ENCODE results near the gene CLIC4. TPM values are rescaled to one million over a fixed set of nuclear protein-coding genes. Genes with fewer than 3 reads are reported as not detected.

Gene CLIC4
- total and polyA plus RNA-seq, 5 experiments from 2014 or later, result 0.07 to 6.6 (median 0.50) TPM

DNA sequence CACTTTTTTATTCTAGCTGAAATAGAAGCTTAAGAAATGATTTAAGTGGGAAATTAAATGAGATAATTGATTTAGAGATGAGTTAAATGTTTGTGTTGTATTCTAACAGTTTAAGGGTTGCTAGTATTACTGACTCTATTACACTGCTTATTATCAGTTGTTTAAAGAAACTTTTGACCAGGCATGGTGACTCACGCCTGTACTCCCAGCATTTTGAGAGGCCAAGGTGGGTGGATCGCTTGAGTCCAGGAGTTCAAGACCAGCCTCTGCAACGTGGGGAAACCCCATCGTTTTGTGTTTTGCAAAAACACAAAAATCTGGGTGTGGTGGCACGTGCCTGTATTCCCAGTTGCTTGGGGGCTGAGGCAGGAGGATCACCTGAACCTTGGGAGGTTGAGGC lies 14.2 kb downstream of the CLIC4 start:
- H3K36me3 Mint-ChIP-seq, result no peaks in the 10 kb centered on the region
- POLR2A ChIA-PET, result no interaction called here

DNA sequence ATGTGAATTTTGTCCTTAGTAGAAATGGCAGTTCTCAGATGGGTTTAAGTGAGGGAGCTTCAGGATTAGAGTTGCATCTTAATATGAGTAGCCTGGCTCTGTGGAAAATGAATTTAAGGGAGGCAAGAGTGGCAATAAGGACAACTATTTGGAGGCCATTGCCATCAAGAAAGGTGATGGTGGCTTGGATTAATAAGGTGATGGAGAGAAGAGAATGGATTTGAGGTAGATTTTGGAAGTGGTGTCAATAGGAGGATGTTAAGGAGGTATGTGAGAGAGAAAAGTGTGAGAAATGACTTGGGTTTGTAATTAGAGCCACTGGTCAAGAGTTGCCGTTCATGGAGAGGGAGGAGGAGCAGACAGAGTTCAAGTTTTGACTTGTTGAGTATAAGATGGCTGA lies 16.3 kb downstream of the CLIC4 start:
- H3K27ac Mint-ChIP-seq, result no peak overlapping the region
- POLR2A ChIA-PET, result no interaction called here
- peaks cover 0 to 11% (median 0%) of the 10 kb centered on the region in 4 donors for H3K4me1 Mint-ChIP-seq
- H3K4me3 Mint-ChIP-seq, result no peak overlapping the region
- DNase-seq (no peak), ATAC-seq (no peak)
- peaks cover 0 to 2% (median 0%) of the 10 kb centered on the region in 5 donors for H3K27me3 Mint-ChIP-seq
- H3K36me3 Mint-ChIP-seq, result no peaks in the 10 kb centered on the region
- no peaks in the 10 kb centered on the region for H3K9me3 Mint-ChIP-seq

More for the DNA sequence above, 14.2 kb downstream of the CLIC4 start:
- no peak overlapping the region for H3K4me3 Mint-ChIP-seq
- DNase-seq (no peak), ATAC-seq (no peak)
- H3K27me3 Mint-ChIP-seq, result peaks cover 0 to 2% (median 0%) of the 10 kb centered on the region in 5 donors
- no peak overlapping the region for H3K27ac Mint-ChIP-seq
- H3K9me3 Mint-ChIP-seq, result no peaks in the 10 kb centered on the region
- peaks cover 0 to 5% (median 0%) of the 10 kb centered on the region in 4 donors for H3K4me1 Mint-ChIP-seq

DNA sequence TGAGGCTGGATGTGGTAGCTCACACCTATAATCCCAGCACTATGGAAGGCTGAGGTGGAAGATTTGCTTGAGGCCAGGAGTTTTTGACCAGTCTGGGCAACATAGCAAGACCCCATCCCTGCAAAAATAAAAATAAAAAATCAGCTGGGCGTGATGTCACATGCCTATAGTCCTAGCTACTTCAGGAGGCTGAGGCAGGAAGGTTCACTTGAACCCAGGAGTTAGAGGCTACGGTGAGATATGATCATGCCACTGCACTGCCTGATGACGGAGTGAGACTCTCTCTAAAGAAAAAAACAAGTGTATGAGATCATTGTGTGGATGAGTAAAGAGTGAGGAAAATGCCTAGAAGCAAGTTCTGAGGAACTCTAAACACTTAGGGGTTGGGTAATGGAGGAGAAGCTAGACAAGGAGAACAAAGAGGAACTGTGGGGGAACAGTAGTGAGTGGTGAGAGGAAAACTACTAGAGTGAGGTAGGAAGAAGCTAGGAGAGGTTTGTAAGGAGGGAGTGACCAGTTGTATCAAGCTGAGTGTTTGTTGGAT lies 17.0 kb downstream of the CLIC4 start:
- POLR2A ChIA-PET, result no interaction called here
- H3K4me1 Mint-ChIP-seq, result peaks cover 0 to 11% (median 0%) of the 10 kb centered on the region in 4 donors
- no peaks in the 10 kb centered on the region for H3K9me3 Mint-ChIP-seq

DNA sequence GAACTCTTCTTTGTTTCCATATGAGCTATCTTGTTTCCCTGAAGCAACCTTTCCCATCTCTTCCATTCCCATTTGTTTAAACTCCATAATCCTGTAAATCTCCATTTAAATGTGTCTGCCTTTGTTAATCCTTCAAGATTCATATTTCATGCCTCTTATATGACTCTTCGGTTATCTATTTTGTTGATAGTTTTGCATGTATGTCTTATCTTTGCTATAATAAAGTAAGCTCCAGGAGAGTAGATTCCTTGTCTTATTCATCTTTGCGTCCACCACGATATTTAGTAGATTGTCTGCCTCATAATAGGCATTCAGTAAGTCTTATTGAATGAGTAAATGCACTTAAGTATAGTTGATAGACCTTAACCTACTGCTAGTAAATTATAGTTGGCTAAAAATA lies 18.4 kb downstream of the CLIC4 start:
- H3K4me3 Mint-ChIP-seq, result no peak overlapping the region
- no peak for ATAC-seq
- no peaks in the 10 kb centered on the region for H3K36me3 Mint-ChIP-seq
- H3K9me3 Mint-ChIP-seq, result no peaks in the 10 kb centered on the region
- POLR2A ChIA-PET, result no interaction called here
- H3K27ac Mint-ChIP-seq, result no peak overlapping the region
- peaks cover 0 to 2% (median 0%) of the 10 kb centered on the region in 5 donors for H3K27me3 Mint-ChIP-seq
- DNase-seq, result no peak
- peaks cover 0 to 11% (median 0%) of the 10 kb centered on the region in 4 donors for H3K4me1 Mint-ChIP-seq

More for the DNA sequence above, 17.0 kb downstream of the CLIC4 start:
- no peak for ATAC-seq
- no peak overlapping the region for H3K27ac Mint-ChIP-seq
- no peak for DNase-seq
- no peaks in the 10 kb centered on the region for H3K36me3 Mint-ChIP-seq
- peaks cover 0 to 2% (median 0%) of the 10 kb centered on the region in 5 donors for H3K27me3 Mint-ChIP-seq
- H3K4me3 Mint-ChIP-seq, result no peak overlapping the region

DNA sequence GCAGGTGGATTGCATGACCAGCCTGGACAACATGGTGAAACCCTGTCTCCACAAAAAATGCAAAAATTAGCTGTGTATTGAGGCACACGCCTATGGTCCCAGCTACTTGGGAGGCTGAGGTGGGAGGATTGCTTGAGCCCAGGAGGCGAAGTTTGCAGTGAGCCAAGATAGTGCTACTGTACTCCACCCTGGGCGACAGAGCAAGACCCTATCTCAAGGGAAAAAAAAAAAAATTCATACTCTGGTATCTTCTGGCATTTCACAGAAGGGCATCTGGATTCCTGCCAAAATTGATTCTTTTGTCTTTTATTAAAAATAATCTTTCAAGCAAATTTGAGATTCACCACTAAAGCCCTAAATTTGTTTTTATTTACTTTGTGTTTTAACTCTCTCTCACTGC lies 19.2 kb downstream of the CLIC4 start:
- ATAC-seq (no peak), DNase-seq (no peak)
- Mint-ChIP-seq H3K27ac (no peak overlapping the region), H3K27me3 (no peaks in the 10 kb centered on the region), H3K9me3 (no peaks in the 10 kb centered on the region), H3K4me3 (no peak overlapping the region), H3K36me3 (no peaks in the 10 kb centered on the region), H3K4me1 (peaks cover 0 to 11% (median 0%) of the 10 kb centered on the region in 4 donors)
- POLR2A ChIA-PET, result no interaction called here

DNA sequence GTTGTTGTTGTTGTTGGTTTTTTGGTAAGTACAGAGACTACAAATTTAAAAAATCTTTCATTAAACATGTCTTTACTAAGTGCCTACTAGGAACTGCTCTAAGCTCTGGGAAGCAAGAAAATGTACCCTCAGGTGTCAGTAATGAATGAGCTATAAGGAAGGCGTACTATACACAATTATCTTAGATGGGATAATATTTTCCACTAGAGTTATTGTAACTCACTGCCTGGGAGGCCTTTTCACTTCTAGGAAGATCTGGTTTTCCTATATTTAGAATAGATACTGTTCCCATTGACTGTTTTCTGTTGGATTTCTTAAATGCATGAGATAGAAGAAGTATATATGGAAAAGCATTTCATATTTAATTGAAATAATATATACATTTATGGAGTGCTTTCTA lies 19.6 kb downstream of the CLIC4 start:
- POLR2A ChIA-PET, result no interaction called here
- Mint-ChIP-seq H3K4me1 (peaks cover 0 to 13% (median 0%) of the 10 kb centered on the region in 4 donors), H3K36me3 (no peaks in the 10 kb centered on the region), H3K4me3 (no peak overlapping the region), H3K27me3 (no peaks in the 10 kb centered on the region), H3K9me3 (no peaks in the 10 kb centered on the region), H3K27ac (no peak overlapping the region)
- no peak for ATAC-seq
- DNase-seq, result no peak

DNA sequence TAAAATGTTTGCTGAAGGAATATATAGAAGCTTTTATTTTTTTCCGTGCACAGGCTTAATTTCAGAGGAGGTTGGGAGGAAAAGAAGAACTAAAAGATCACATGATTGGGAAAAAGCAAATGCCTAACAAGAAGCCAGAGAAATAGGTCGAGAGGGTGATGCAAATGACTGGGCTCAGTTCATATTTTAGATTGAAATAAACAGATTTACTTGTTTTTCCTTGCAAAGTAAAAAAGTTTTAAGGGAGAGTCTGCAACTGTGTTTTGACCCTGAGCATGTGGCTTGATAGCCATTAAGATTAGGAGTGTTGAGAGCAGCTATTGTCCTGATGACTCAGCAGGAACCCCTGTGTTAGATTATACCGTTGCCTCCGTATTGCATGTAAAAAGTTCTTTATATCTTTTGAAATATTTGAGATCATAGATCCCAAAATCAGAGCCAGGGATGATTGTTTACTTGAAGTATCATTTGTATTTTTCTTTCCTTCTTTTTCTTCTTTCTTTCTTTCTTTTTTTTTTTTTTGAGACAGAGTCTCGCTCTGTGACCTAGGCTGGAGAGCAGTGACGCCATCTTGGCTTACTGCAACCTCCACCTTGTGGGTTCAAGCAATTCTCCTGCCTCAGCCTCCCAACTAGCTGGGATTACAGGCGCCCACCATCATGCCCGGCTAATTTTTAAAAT lies 20.2 kb downstream of the CLIC4 start:
- ATAC-seq, result no peak
- POLR2A ChIA-PET, result no interaction called here

DNA sequence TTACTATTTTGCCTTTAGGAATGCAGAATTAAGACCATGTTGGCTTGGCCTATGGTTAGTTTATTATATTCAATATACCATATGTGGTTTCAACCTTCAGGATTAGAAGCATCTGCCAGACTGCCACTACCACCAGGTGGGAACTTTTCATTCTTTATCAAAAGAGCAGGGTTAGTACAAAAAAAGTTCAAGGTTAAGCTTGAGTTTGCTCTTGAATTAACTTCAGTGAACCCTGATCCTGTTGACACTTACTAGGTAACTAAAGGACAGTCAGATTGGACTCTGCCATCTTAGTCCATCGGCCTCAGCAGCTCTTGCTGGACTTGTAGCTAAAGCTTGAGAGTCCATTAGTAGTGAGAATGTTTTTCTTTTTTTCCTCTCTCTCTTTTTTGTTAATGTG lies 22.1 kb downstream of the CLIC4 start:
- Mint-ChIP-seq H3K4me3 (no peak overlapping the region), H3K4me1 (peaks cover 0 to 21% (median 0%) of the 10 kb centered on the region in 4 donors), H3K27ac (peak overlapping the region in 1 of 10 donors; percentile 43), H3K36me3 (no peaks in the 10 kb centered on the region), H3K9me3 (no peaks in the 10 kb centered on the region), H3K27me3 (no peaks in the 10 kb centered on the region)
- no peak for ATAC-seq
- POLR2A ChIA-PET, result no interaction called here
- DNase-seq, result no peak

More for the DNA sequence above, 20.2 kb downstream of the CLIC4 start:
- H3K36me3 Mint-ChIP-seq, result no peaks in the 10 kb centered on the region
- H3K27ac Mint-ChIP-seq, result no peak overlapping the region
- no peaks in the 10 kb centered on the region for H3K27me3 Mint-ChIP-seq
- H3K4me1 Mint-ChIP-seq, result peaks cover 0 to 17% (median 0%) of the 10 kb centered on the region in 4 donors
- H3K9me3 Mint-ChIP-seq, result no peaks in the 10 kb centered on the region
- no peak overlapping the region for H3K4me3 Mint-ChIP-seq
- DNase-seq, result no peak

DNA sequence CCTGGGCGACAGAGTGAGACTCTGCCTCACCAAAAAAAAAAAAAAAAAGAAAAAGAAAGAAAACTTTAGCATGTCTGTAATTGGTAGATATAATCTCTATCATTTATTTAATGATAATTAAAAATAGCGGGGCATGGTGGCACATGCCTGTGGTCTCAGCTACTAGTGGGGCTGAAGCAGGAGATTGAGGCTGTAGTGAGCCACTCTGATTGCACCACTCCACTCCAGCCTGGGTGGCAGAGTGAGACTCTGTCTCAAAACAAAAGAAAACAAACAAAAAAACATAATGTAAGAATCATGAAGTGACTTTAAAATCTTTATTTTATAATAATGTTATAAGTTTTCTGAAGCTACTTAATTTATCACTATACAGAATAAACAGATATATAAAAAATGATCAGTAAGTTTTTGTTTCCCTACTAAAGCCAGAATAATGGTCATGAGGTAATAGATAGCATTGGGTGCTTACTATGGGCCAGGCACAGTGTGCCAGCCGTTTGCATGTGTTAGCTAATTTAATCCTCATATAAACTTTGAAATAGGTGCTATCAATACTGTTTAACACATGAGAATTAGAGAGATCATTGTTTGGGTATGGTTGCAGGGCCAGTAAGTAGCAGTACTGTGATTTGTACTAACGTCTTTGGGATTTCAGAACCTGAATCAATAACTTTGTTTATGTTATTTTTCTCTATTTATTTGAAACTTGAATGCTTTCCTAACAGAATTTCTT lies 23.8 kb downstream of the CLIC4 start:
- POLR2A ChIA-PET, result no interaction called here
- DNase-seq (no peak), ATAC-seq (no peak)
- no peaks in the 10 kb centered on the region for H3K9me3 Mint-ChIP-seq
- H3K36me3 Mint-ChIP-seq, result no peaks in the 10 kb centered on the region
- H3K4me1 Mint-ChIP-seq, result peaks cover 0 to 21% (median 0%) of the 10 kb centered on the region in 4 donors
- no peak overlapping the region for H3K27ac Mint-ChIP-seq
- H3K4me3 Mint-ChIP-seq, result no peak overlapping the region
- H3K27me3 Mint-ChIP-seq, result peaks cover 0 to 2% (median 0%) of the 10 kb centered on the region in 5 donors

DNA sequence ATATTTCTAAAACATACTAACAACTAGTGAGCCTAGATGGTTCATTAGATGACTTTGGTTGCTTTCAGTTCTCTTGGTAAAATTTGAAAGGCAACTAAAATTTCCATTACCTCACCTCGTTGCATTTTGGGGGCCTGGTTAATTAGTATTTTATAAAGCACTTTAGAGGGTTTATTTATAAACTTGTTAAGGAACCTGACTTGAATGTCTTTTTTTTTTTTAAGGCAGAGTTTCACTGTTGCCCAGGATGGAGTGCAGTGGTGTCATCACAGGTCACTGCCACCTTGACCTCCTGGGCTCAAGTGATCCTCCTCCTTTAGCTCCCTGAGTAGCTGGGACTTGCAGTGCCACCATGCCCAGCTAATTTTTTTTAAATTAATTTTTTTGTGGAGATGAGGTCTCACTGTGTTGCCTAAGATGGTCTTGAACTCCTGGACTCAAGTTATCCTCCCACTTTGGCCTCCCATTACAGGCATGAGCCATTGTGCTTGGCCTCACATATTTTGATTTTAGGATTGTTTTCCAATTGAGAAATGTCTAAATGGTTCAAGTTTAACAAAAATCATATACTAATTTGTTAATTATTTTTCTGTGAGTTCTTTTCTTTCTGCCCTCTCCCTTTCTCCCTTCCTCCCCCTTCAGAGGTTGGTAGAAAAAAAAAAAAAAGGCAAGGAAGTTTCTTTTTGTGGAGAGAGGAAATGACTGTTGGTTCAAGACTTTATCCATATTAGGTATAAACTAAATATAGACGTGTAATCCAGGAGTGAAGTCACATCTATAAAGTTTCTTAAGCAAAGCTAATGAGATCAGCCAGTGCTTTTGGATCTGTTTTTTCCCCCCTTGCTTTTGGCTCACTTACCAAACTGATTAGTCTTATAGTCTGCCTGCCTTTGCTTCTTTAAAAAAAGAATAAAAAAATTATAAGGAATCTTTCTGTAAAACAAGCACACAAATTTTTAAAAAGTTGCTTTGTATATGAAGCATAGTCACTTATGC lies 24.7 kb downstream of the CLIC4 start:
- ATAC-seq, result no peak
- POLR2A ChIA-PET, result interaction anchor here (1.0 kb wide), 1 partner anchor 44 kb away, joined by 3 read pairs; no protein-coding TSS in a partner anchor
- H3K4me3 Mint-ChIP-seq, result no peak overlapping the region

DNA sequence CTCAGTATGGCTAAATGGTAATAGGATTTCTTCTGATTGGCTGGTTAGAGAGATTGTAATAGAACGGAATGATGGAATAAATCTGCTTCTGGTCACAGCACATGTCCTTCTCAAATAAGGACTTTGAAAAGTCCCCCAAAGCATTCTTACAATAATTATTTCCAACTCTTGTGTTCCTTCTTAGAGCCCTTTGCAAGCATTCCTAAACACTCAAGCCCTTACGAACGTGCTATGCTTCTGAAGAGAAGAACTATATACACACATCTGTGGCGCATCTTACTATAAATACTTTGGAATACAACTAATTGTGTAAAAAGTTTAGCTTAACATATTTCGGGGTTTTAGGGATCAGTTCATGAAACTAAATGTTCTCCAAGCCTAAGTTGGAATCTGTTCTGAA lies 25.6 kb downstream of the CLIC4 start:
- POLR2A ChIA-PET, result interaction anchor here (1.0 kb wide), 1 partner anchor 44 kb away, joined by 3 read pairs; no protein-coding TSS in a partner anchor
- H3K4me3 Mint-ChIP-seq, result no peak overlapping the region
- no peaks in the 10 kb centered on the region for H3K36me3 Mint-ChIP-seq
- no peak for DNase-seq
- H3K4me1 Mint-ChIP-seq, result peaks cover 0 to 16% (median 0%) of the 10 kb centered on the region in 4 donors
- H3K9me3 Mint-ChIP-seq, result no peaks in the 10 kb centered on the region
- no peak for ATAC-seq
- no peak overlapping the region for H3K27ac Mint-ChIP-seq
- peaks cover 0 to 3% (median 0%) of the 10 kb centered on the region in 5 donors for H3K27me3 Mint-ChIP-seq

More for the DNA sequence above, 24.7 kb downstream of the CLIC4 start:
- no peak overlapping the region for H3K27ac Mint-ChIP-seq
- peaks cover 0 to 17% (median 0%) of the 10 kb centered on the region in 4 donors for H3K4me1 Mint-ChIP-seq
- H3K9me3 Mint-ChIP-seq, result no peaks in the 10 kb centered on the region
- DNase-seq, result no peak
- no peaks in the 10 kb centered on the region for H3K36me3 Mint-ChIP-seq
- H3K27me3 Mint-ChIP-seq, result peaks cover 0 to 2% (median 0%) of the 10 kb centered on the region in 5 donors

DNA sequence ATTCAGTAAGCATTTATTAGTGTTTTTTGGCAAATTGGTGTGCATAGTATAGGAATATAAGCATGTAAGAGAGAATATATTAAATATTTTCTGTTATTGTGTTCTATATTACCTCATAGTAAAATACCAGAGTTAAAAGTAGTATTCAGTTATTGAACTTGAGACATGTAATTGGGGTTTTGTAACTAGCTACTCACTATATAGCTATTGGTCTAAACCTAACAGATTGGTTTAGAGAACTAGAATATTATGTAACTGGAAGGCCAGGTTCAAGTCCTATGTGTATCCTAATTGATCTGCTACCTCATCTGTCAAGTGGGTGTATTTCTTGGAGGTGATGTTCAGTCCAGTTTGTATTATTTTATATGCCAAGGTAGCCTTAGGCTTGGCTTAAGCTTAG lies 26.3 kb downstream of the CLIC4 start:
- H3K4me1 Mint-ChIP-seq, result peaks cover 0 to 18% (median 0%) of the 10 kb centered on the region in 4 donors
- H3K4me3 Mint-ChIP-seq, result no peak overlapping the region
- POLR2A ChIA-PET, result no interaction called here
- no peak for DNase-seq
- H3K27ac Mint-ChIP-seq, result no peak overlapping the region
- no peak for ATAC-seq
- H3K36me3 Mint-ChIP-seq, result no peaks in the 10 kb centered on the region
- H3K27me3 Mint-ChIP-seq, result peaks cover 0 to 3% (median 0%) of the 10 kb centered on the region in 5 donors
- no peaks in the 10 kb centered on the region for H3K9me3 Mint-ChIP-seq
